Panc1 (cell line): ENCODE measurements around the gene HNRNPF. TPM values are rescaled to one million over a fixed set of nuclear protein-coding genes. Genes with fewer than 3 reads are reported as not detected.

ENCODE experiments used
- ATAC-seq: fragments of 200-7000 bp; cut with Tn5 transposase; 2 replicates; pipeline ENCODE4 v1.9.1; 2020; ENCODE audit warnings: mild to moderate bottlenecking, moderate library complexity
- BruUV-seq: library from RNA; stranded (reverse); fragments of 400-500 nt; replicated peaks from 2 replicates; lab custom pipeline; 2021; lab: Mats Ljungman, UMichigan
- CTCF ChIA-PET: fragments of 300-600 bp; sonication (Branson Sonifier 250); formaldehyde crosslinking; loops from one replicate; lab custom pipeline; 2022; ENCODE audit warnings: antibody characterized with exemption; lab: Charles Lee
- POLR2A ChIA-PET: fragments of 300-600 bp; sonication (Branson Sonifier 250); formaldehyde crosslinking; loops from one replicate; lab custom pipeline; 2022; ENCODE audit warnings: antibody characterized with exemption; lab: Charles Lee
- DNase-seq: peaks from one replicate; pipeline ENCODE4 v3.0.0-alpha.2; 2010; ENCODE audit warnings: low read depth, low spot score
- H3K27ac ChIP-seq: 2 replicates; pipeline ENCODE4 v1.5.1; 2011; ENCODE audit warnings: mild to moderate bottlenecking, low read length, inconsistent platforms
- H3K27me3 ChIP-seq: fragments of 200-500 bp; sonication (Bioruptor generic); 2 replicates; pipeline ENCODE4 v1.6.0; 2014; ENCODE audit warnings: low read length, inconsistent platforms; ENCODE audit not compliant: control insufficient read depth, insufficient read depth
- H3K36me3 ChIP-seq: fragments of 200-500 bp; sonication (Bioruptor generic); 2 replicates; pipeline ENCODE4 v1.5.1; 2014; ENCODE audit warnings: inconsistent platforms, mild to moderate bottlenecking, low read length, moderate library complexity; ENCODE audit not compliant: control insufficient read depth, insufficient read depth
- H3K4me1 ChIP-seq: 2 replicates; pipeline ENCODE4 v1.5.1; 2011; ENCODE audit warnings: inconsistent platforms, mild to moderate bottlenecking, low read length, moderate library complexity; ENCODE audit not compliant: control insufficient read depth, insufficient read depth
- H3K4me3 ChIP-seq, 2 experiments: 2 replicates each; pipeline ENCODE4 v1.5.1; 2011 to 2012; ENCODE audit warnings: low read depth in 2 of 2, low read length in 2 of 2, mild to moderate bottlenecking in 2 of 2, inconsistent platforms in 1 of 2, moderate library complexity in 1 of 2
- H3K9me3 ChIP-seq: fragments of 200-500 bp; sonication (Bioruptor generic); 2 replicates; pipeline ENCODE4 v1.5.1; 2014; ENCODE audit warnings: low read depth, mild to moderate bottlenecking, inconsistent platforms, low read length, moderate library complexity; ENCODE audit not compliant: control insufficient read depth, insufficient read depth
- POLR2AphosphoS5 ChIP-seq: IDR thresholded peaks from 2 replicates; pipeline ENCODE4 v1.6.1; 2012; ENCODE audit warnings: mild to moderate bottlenecking, low read depth, low read length, moderate library complexity
- SIN3A ChIP-seq: IDR thresholded peaks from 2 replicates; pipeline ENCODE4 v1.6.1; 2012; ENCODE audit warnings: low read depth, mild to moderate bottlenecking, low read length, moderate library complexity, borderline replicate concordance; ENCODE audit not compliant: insufficient read depth
- TCF7L2 ChIP-seq: IDR thresholded peaks from 2 replicates; pipeline ENCODE4 v1.6.1; 2011; ENCODE audit warnings: mild to moderate bottlenecking, low read depth, low read length, inconsistent platforms
- in situ Hi-C: cut with HindIII; loops from 2 replicates; pipeline ENCODE4 v1.10.0; 2016; ENCODE audit warnings: low sequenced_read_pairs, low pct_unique_long_range_greater_than_20kb
- intact Hi-C: fragments of 100-400 bp; cut with micrococcal nuclease; formaldehyde crosslinking; loops from one replicate; pipeline ENCODE4 v1.10.0; 2022; ENCODE audit not compliant: unreplicated experiment
- total RNA-seq: library from RNA; stranded (reverse); gene quantifications from one replicate; pipeline ENCODE4 v1.2.1, GENCODE V29; 2021; ENCODE audit not compliant: unreplicated experiment
- TF ChIP-seq, protein P1 (sequence below): fragments of 450-650 bp; IDR thresholded peaks from 2 replicates; pipeline ENCODE4 v1.5.1; 2017; ENCODE audit warnings: mild to moderate bottlenecking
- TF ChIP-seq, protein P2 (sequence below), 2 experiments: IDR thresholded peaks; 2 replicates each; pipeline ENCODE4 v1.6.1; 2011 to 2012; ENCODE audit warnings: low read depth in 2 of 2, control low read depth in 1 of 2, low read length in 1 of 2, mild to moderate bottlenecking in 1 of 2, moderate library complexity in 1 of 2; ENCODE audit not compliant: insufficient read depth in 1 of 2

HNRNPF gene
- total RNA-seq, 1 experiment from 2014 or later: 466 TPM

DNA sequence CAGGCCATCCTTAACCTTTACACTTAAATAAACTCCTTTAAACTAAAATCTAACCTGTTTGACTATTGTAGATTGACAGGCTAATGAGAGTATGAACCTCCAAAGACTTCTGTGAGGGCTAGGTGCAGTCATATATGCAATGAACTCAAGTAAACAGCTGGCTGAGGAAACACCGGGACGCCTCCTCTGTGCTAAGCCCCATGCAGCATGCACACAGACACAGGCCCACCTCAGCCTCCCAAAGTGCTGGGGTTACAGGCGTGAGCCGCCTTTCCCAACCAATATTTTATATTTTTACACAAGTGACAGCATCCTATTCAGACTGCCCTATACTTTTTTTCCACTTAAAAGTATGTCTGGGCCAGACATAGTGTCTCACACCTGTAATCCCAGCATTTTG lies 39.1 kb downstream of the HNRNPF start:
- Histone ChIP-seq H3K4me3 (no peak overlapping the region), H3K27me3 (no peaks in the 10 kb centered on the region), H3K36me3 (no peaks in the 10 kb centered on the region), H3K4me1 (no peaks in the 10 kb centered on the region), H3K9me3 (no peaks in the 10 kb centered on the region), H3K27ac (no peak overlapping the region)
- DNase-seq (no peak), ATAC-seq (no peak)
- in situ Hi-C loops (no loop called here), intact Hi-C loops (no loop called here)
- POLR2A ChIA-PET: no interaction called here
- CTCF ChIA-PET: interaction anchor here (0.6 to 0.7 kb wide), 2 partner anchors 93 to 166 kb away, joined by 3 read pairs; no protein-coding TSS in a partner anchor
- no TSS peak for BruUV-seq
- TF ChIP-seq TCF7L2 (no peak), POLR2AphosphoS5 (no peak), SIN3A (no peak)
- TF ChIP-seq, protein P1, sequence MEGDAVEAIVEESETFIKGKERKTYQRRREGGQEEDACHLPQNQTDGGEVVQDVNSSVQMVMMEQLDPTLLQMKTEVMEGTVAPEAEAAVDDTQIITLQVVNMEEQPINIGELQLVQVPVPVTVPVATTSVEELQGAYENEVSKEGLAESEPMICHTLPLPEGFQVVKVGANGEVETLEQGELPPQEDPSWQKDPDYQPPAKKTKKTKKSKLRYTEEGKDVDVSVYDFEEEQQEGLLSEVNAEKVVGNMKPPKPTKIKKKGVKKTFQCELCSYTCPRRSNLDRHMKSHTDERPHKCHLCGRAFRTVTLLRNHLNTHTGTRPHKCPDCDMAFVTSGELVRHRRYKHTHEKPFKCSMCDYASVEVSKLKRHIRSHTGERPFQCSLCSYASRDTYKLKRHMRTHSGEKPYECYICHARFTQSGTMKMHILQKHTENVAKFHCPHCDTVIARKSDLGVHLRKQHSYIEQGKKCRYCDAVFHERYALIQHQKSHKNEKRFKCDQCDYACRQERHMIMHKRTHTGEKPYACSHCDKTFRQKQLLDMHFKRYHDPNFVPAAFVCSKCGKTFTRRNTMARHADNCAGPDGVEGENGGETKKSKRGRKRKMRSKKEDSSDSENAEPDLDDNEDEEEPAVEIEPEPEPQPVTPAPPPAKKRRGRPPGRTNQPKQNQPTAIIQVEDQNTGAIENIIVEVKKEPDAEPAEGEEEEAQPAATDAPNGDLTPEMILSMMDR: no peak
- TF ChIP-seq, protein P2, sequence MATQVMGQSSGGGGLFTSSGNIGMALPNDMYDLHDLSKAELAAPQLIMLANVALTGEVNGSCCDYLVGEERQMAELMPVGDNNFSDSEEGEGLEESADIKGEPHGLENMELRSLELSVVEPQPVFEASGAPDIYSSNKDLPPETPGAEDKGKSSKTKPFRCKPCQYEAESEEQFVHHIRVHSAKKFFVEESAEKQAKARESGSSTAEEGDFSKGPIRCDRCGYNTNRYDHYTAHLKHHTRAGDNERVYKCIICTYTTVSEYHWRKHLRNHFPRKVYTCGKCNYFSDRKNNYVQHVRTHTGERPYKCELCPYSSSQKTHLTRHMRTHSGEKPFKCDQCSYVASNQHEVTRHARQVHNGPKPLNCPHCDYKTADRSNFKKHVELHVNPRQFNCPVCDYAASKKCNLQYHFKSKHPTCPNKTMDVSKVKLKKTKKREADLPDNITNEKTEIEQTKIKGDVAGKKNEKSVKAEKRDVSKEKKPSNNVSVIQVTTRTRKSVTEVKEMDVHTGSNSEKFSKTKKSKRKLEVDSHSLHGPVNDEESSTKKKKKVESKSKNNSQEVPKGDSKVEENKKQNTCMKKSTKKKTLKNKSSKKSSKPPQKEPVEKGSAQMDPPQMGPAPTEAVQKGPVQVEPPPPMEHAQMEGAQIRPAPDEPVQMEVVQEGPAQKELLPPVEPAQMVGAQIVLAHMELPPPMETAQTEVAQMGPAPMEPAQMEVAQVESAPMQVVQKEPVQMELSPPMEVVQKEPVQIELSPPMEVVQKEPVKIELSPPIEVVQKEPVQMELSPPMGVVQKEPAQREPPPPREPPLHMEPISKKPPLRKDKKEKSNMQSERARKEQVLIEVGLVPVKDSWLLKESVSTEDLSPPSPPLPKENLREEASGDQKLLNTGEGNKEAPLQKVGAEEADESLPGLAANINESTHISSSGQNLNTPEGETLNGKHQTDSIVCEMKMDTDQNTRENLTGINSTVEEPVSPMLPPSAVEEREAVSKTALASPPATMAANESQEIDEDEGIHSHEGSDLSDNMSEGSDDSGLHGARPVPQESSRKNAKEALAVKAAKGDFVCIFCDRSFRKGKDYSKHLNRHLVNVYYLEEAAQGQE (IDR thresholded peaks at IDR 0.05; ENCODE audit: insufficient read depth in 1 of 2, low read depth in 2 of 2, low read length in 1 of 2): no peak

DNA sequence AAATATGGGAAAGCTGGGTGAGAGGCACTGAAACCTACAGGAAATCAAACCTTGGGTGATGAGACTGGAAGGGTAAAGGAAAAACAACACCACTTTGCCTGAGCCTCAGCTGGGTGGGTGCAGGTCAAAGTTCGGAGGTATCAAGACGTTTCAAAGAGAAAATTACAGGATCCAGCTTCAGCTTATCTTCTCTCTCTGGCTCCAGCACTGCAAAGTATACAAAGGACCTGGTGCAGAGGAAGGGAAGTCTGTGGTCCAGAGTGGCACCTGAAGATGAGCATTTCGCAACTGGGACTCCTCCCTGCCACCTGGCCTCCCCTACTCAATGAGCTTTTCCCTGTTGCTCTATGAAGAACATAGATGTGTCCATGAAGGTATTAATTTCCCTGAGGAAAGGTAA lies 44.0 kb downstream of the HNRNPF start:
- intact Hi-C loops: no loop called here
- no peak overlapping the region for H3K27ac ChIP-seq
- no peaks in the 10 kb centered on the region; the same call in 1 of the 2 replicates for H3K36me3 ChIP-seq
- CTCF ChIA-PET: no interaction called here
- no peaks in the 10 kb centered on the region for H3K9me3 ChIP-seq
- TF ChIP-seq TCF7L2: no peak
- TF ChIP-seq POLR2AphosphoS5: no peak
- no peak for TF ChIP-seq SIN3A
- TF ChIP-seq, protein P1: no peak
- TF ChIP-seq, protein P2 (IDR thresholded peaks at IDR 0.05; ENCODE audit: insufficient read depth in 1 of 2, low read depth in 2 of 2, low read length in 1 of 2): no peak
- H3K4me3 ChIP-seq: no peak overlapping the region
- no peak for DNase-seq
- ATAC-seq: no peak
- H3K27me3 ChIP-seq: no peaks in the 10 kb centered on the region
- POLR2A ChIA-PET: no interaction called here
- in situ Hi-C loops: no loop called here
- no TSS peak for BruUV-seq
- peaks cover 10% of the 10 kb centered on the region for H3K4me1 ChIP-seq
